Endothelial cell of umbilical vein (primary cell): ENCODE measurements around the gene MME. TPM values are rescaled to one million over a fixed set of nuclear protein-coding genes. Genes with fewer than 3 reads are reported as not detected.
A peak's percentile ranks its signal among the peaks of the same experiment; 100 is the strongest.

Source experiments
- BruUV-seq: library from RNA; stranded (reverse); fragments of 400-500 nt; replicated peaks from 2 replicates; lab custom pipeline; 2021; lab: Mats Ljungman, UMichigan
- CTCF ChIA-PET: fragments of 300-600, 350-600 bp; sonication (Branson Sonifier 250); formaldehyde crosslinking; loops from one replicate; lab custom pipeline; 2021; ENCODE audit warnings: antibody characterized with exemption, inconsistent platforms; lab: Charles Lee
- POLR2A ChIA-PET: fragments of 300-600, 350-600 bp; sonication (Branson Sonifier 250); formaldehyde crosslinking; loops from one replicate; lab custom pipeline; 2021; ENCODE audit warnings: antibody characterized with exemption, inconsistent platforms; lab: Charles Lee
- DNase-seq: peaks from one replicate; pipeline ENCODE4 v3.0.0-alpha.2; 2011; ENCODE audit warnings: low read depth, low spot score
- FAIRE-seq: peaks from 2 replicates; lab custom pipeline; 2011; peaks lifted over from hg19 to GRCh38; lab: Jason Lieb, UNC
- H2AFZ ChIP-seq: 2 replicates; pipeline ENCODE4 v1.6.0; 2012; ENCODE audit warnings: low read depth, low read length, control low read depth, inconsistent platforms
- H3K27ac ChIP-seq: 2 replicates; pipeline ENCODE4 v1.5.1; 2011; ENCODE audit warnings: low read depth, mild to moderate bottlenecking, control low read depth, low read length, moderate library complexity; ENCODE audit not compliant: insufficient read depth
- H3K27me3 ChIP-seq, 2 experiments: 2 replicates each; pipeline versions ENCODE4 v1.6.0 to v1.6.1; 2011; ENCODE audit warnings: low read length in 2 of 2, mixed read lengths in 1 of 2; ENCODE audit not compliant: control insufficient read depth in 2 of 2, insufficient read depth in 2 of 2
- H3K36me3 ChIP-seq, 2 experiments: 2 replicates in 1 of 2; 3 replicates in 1 of 2; pipeline ENCODE4 v1.5.1; 2011; ENCODE audit warnings: low read length in 2 of 2, mild to moderate bottlenecking in 1 of 2, moderate library complexity in 1 of 2; ENCODE audit not compliant: control insufficient read depth in 2 of 2, insufficient read depth in 2 of 2; ENCODE audit errors: extremely low read depth in 1 of 2
- H3K4me1 ChIP-seq: 3 replicates; pipeline ENCODE4 v1.5.1; 2011; ENCODE audit warnings: mild to moderate bottlenecking, low read length; ENCODE audit not compliant: control insufficient read depth, insufficient read depth; ENCODE audit errors: extremely low read depth
- H3K4me2 ChIP-seq: 2 replicates; pipeline ENCODE4 v1.6.1; 2011; ENCODE audit warnings: low read length, control low read depth, mixed read lengths; ENCODE audit not compliant: insufficient read depth
- H3K4me3 ChIP-seq, 3 experiments: fragments of 200-600 bp in 1 of 3; sonication (generic), shearing (Covaris generic) in 1 of 3; replicated peaks in 1 of 3; 2 replicates each; pipeline ENCODE4 v1.5.1; 2011 to 2016; ENCODE audit warnings: control low read depth in 3 of 3, low read length in 3 of 3, mild to moderate bottlenecking in 2 of 3, inconsistent platforms in 1 of 3, low read depth in 1 of 3, moderate library complexity in 1 of 3; ENCODE audit not compliant: insufficient read depth in 1 of 3
- H3K79me2 ChIP-seq: 2 replicates; pipeline ENCODE4 v1.6.0; 2012; ENCODE audit warnings: low read length, inconsistent platforms; ENCODE audit not compliant: control insufficient read depth, insufficient read depth
- H3K9ac ChIP-seq: replicated peaks from 2 replicates; pipeline ENCODE3; 2011; ENCODE audit warnings: low read length, control low read depth; ENCODE audit not compliant: insufficient read depth; ENCODE audit errors: extremely low read depth
- H3K9me1 ChIP-seq: replicated peaks from 3 replicates; pipeline ENCODE4 v1.6.0; 2011; ENCODE audit warnings: mild to moderate bottlenecking, low read length; ENCODE audit not compliant: control insufficient read depth, insufficient read depth; ENCODE audit errors: extremely low read depth
- H3K9me3 ChIP-seq: replicated peaks from 2 replicates; pipeline ENCODE4 v1.5.1; 2012; ENCODE audit warnings: low read length, inconsistent platforms; ENCODE audit not compliant: control insufficient read depth, insufficient read depth
- H4K20me1 ChIP-seq: replicated peaks from 2 replicates; pipeline ENCODE3; 2011; ENCODE audit warnings: mild to moderate bottlenecking, low read length; ENCODE audit not compliant: control insufficient read depth, insufficient read depth; ENCODE audit errors: extremely low read depth
- EZH2 ChIP-seq: IDR thresholded peaks from 2 replicates; pipeline ENCODE4 v1.6.1; 2012; ENCODE audit warnings: borderline replicate concordance, low read depth, mild to moderate bottlenecking, moderate library complexity, low read length, inconsistent platforms; ENCODE audit not compliant: severe bottlenecking
- GATA2 ChIP-seq: IDR thresholded peaks from 2 replicates; pipeline ENCODE4 v1.7.0; 2011; ENCODE audit warnings: low read depth, mild to moderate bottlenecking, moderate library complexity, mixed read lengths, low read length; ENCODE audit not compliant: insufficient read length, insufficient read depth
- JUN ChIP-seq: IDR thresholded peaks from 2 replicates; pipeline ENCODE4 v1.6.1; 2011; ENCODE audit warnings: borderline replicate concordance, low read depth; ENCODE audit not compliant: insufficient read length, insufficient read depth
- POLR2AphosphoS5 ChIP-seq: IDR thresholded peaks from 2 replicates; pipeline ENCODE4 v1.6.1; 2012; ENCODE audit warnings: low read depth, mild to moderate bottlenecking, control low read depth, low read length, moderate library complexity; ENCODE audit not compliant: insufficient read depth
- dilution Hi-C: fragments of 300-500 bp; cut with MboI; formaldehyde crosslinking; loops from one replicate; pipeline ENCODE4 v1.15.0; 2019; ENCODE audit warnings: low sequenced_read_pairs; ENCODE audit not compliant: extremely low pct_ligation_motif_present
- intact Hi-C: fragments of 100-400 bp; cut with micrococcal nuclease; formaldehyde crosslinking; loops from one replicate; pipeline ENCODE4 v1.10.0; 2022
- polyA plus RNA-seq, 4 experiments: library from polyadenylated mRNA; depleted of rRNA in 3 of 4; stranded (reverse) in 3 of 4; unstranded in 1 of 4; fragments of >200 nt; gene quantifications; 2 replicates each; pipeline versions ENCODE4 v1.2.1 to v1.2.3, GENCODE V29; 2011 to 2012; ENCODE audit warnings: missing spikeins in 1 of 4
- total RNA-seq: library from RNA; stranded (reverse); gene quantifications from 2 replicates; pipeline ENCODE4 v1.2.3, GENCODE V29; 2021
- TF ChIP-seq, protein P1 (sequence below), 2 donors: IDR thresholded peaks; 1 replicate in 1 of 2; 2 replicates in 1 of 2; pipeline ENCODE4 v1.5.1; 2011; ENCODE audit warnings: low read length in 2 of 2, mild to moderate bottlenecking in 2 of 2, moderate library complexity in 2 of 2, control low read depth in 1 of 2, inconsistent platforms in 1 of 2, low read depth in 1 of 2; ENCODE audit not compliant: insufficient read depth in 1 of 2; ENCODE audit errors: extremely low read depth in 1 of 2
- TF ChIP-seq, protein P2 (sequence below): IDR thresholded peaks from 2 replicates; pipeline ENCODE4 v1.6.1; 2011; ENCODE audit not compliant: insufficient read depth, insufficient read length

Gene MME
- total and polyA plus RNA-seq, 2 donors (not counting 3 experiments of a cell fraction or from before 2014, with no cell fraction given) = 6.0 to 10.5 TPM

DNA sequence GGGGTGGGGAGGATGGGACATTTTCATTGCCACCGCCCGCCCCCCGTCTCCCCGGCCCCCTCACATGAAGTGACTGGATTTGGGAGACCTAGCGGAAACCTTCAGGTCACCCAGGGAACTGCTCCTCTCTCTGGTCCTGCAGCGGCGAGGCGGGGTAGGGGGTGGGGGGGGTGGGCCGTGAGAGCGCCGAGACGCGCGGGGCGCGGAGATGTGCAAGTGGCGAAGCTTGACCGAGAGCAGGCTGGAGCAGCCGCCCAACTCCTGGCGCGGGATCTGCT lies 712 bp upstream of the MME start:
- Histone ChIP-seq H3K79me2 (no peaks in the 10 kb centered on the region), H3K4me2 (peak overlapping the region; percentile 100), H3K9me1 (no peaks in the 10 kb centered on the region), H2AFZ (peak overlapping the region; percentile 100), H3K9ac (peak overlapping the region; percentile 76), H3K9me3 (no peaks in the 10 kb centered on the region), H4K20me1 (no peaks in the 10 kb centered on the region), H3K4me3 (peak overlapping the region; percentile 71 to 92 (median 89)), H3K27me3 (no peaks in the 10 kb centered on the region), H3K27ac (peak overlapping the region; percentile 34), H3K4me1 (peaks cover 19% of the 10 kb centered on the region), H3K36me3 (no peaks in the 10 kb centered on the region)
- ChIA-PET CTCF (interaction anchor here (1.3 to 1.6 kb wide), 3 partner anchors 8 to 123 kb away, joined by 3 to 6 read pairs (median 6); no protein-coding TSS in a partner anchor), POLR2A (no interaction called here)
- intact Hi-C loops (loop anchor here (1.0 kb wide), 1 partner anchor 8 kb away; no protein-coding TSS in a partner anchor), dilution Hi-C loops (no loop called here)
- FAIRE-seq (no peak), DNase-seq (no peak)
- TF ChIP-seq GATA2 = no peak
- no peak for TF ChIP-seq EZH2
- no peak for TF ChIP-seq JUN
- TF ChIP-seq, protein P1, sequence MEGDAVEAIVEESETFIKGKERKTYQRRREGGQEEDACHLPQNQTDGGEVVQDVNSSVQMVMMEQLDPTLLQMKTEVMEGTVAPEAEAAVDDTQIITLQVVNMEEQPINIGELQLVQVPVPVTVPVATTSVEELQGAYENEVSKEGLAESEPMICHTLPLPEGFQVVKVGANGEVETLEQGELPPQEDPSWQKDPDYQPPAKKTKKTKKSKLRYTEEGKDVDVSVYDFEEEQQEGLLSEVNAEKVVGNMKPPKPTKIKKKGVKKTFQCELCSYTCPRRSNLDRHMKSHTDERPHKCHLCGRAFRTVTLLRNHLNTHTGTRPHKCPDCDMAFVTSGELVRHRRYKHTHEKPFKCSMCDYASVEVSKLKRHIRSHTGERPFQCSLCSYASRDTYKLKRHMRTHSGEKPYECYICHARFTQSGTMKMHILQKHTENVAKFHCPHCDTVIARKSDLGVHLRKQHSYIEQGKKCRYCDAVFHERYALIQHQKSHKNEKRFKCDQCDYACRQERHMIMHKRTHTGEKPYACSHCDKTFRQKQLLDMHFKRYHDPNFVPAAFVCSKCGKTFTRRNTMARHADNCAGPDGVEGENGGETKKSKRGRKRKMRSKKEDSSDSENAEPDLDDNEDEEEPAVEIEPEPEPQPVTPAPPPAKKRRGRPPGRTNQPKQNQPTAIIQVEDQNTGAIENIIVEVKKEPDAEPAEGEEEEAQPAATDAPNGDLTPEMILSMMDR (IDR thresholded peaks at IDR 0.05; ENCODE audit: extremely low read depth in 1 of 2, insufficient read depth in 1 of 2, low read depth in 1 of 2, low read length in 2 of 2) = no peak
- no peak for TF ChIP-seq POLR2AphosphoS5
- no TSS peak for BruUV-seq

DNA sequence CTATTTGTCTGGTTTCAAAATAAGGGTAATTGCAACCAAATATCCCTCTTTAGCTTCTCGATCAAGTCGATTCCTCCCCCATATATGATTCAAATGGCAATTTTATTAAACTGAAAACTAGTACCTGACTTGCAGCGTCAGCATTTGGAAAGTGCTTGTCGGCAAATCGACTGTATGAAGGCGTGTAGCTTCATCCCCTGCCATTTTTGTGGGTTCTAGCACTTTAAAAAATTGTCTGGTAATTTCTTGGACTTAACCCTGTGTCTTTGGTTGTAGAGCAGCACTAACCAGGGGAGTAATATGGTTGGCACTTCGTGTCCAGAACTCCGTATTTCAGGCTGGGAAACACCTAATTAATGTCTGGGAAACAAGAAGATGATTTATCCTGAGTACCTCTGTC lies 573 bp downstream of the MME start:
- peak overlapping the region; percentile 73 for H3K9ac ChIP-seq
- H3K79me2 ChIP-seq = no peaks in the 10 kb centered on the region
- H3K4me1 ChIP-seq = peaks cover 19% of the 10 kb centered on the region
- peak overlapping the region in 2 of 3 experiments; percentile 80 to 92 for H3K4me3 ChIP-seq
- TF ChIP-seq, protein P2, sequence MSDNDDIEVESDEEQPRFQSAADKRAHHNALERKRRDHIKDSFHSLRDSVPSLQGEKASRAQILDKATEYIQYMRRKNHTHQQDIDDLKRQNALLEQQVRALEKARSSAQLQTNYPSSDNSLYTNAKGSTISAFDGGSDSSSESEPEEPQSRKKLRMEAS = no peak
- TF ChIP-seq JUN = no peak
- H3K9me1 ChIP-seq = no peaks in the 10 kb centered on the region
- no peaks in the 10 kb centered on the region for H3K9me3 ChIP-seq
- H4K20me1 ChIP-seq = no peaks in the 10 kb centered on the region
- no peaks in the 10 kb centered on the region for H3K27me3 ChIP-seq
- H2AFZ ChIP-seq = peak overlapping the region; percentile 100
- peak; percentile 17 for DNase-seq
- peak overlapping the region; percentile 89 for H3K4me2 ChIP-seq
- dilution Hi-C loops (no loop called here), intact Hi-C loops (loop anchor here (1.0 kb wide), 1 partner anchor 12 kb away; no protein-coding TSS in a partner anchor)
- H3K27ac ChIP-seq = no peak overlapping the region
- H3K36me3 ChIP-seq = no peaks in the 10 kb centered on the region
- BruUV-seq = TSS peak; percentile 54
- ChIA-PET CTCF (interaction anchor here (0.9 to 2.3 kb wide), 4 partner anchors 10 to 621 kb away, joined by 3 to 9 read pairs (median 4); no protein-coding TSS in a partner anchor), POLR2A (no interaction called here)
- FAIRE-seq = no peak
